SJSA1 (cell line): ENCODE data around the gene FAM149B1. TPM values are rescaled to one million over a fixed set of nuclear protein-coding genes. Genes with fewer than 3 reads are reported as not detected.
"Not testable (repeated sequence)": the region's sequence is repeated elsewhere in the genome, so short reads cannot be mapped to it uniquely, and the experiment has no call there.

Source experiments
- DNase-seq, 2 experiments: peaks; one replicate each; pipeline ENCODE4 v3.0.0-alpha.2; 2015 to 2020; ENCODE audit warnings: low spot score in 2 of 2, low read depth in 1 of 2
- H3K27ac ChIP-seq: fragments of 250-450 bp; sonication (Bioruptor Pico); 2 replicates; pipeline ENCODE4 v1.5.1; 2020; ENCODE audit warnings: mild to moderate bottlenecking, moderate library complexity
- H3K27me3 ChIP-seq: fragments of 250-450 bp; sonication (Bioruptor Pico); replicated peaks from 2 replicates; pipeline ENCODE4 v1.5.1; 2020; ENCODE audit warnings: mild to moderate bottlenecking, moderate library complexity
- H3K36me3 ChIP-seq: fragments of 250-450 bp; sonication (Bioruptor Pico); 2 replicates; pipeline ENCODE4 v1.5.1; 2020; ENCODE audit warnings: mild to moderate bottlenecking
- H3K4me1 ChIP-seq: fragments of 250-450 bp; sonication (Bioruptor Pico); replicated peaks from 2 replicates; pipeline ENCODE4 v1.6.1; 2021; ENCODE audit warnings: mild to moderate bottlenecking
- H3K4me3 ChIP-seq: fragments of 250-450 bp; sonication (Bioruptor Pico); 2 replicates; pipeline ENCODE4 v1.5.1; 2020; ENCODE audit warnings: mild to moderate bottlenecking
- H3K9me3 ChIP-seq: fragments of 250-450 bp; sonication (Bioruptor Pico); replicated peaks from 2 replicates; pipeline ENCODE4 v1.5.1; 2020; ENCODE audit warnings: mild to moderate bottlenecking
- total RNA-seq: library from RNA; depleted of rRNA; stranded (reverse); fragments of >200 nt; shearing (Covaris generic); gene quantifications from 2 replicates; pipeline ENCODE4 v1.2.3, GENCODE V29; 2014

FAM149B1 gene
- total RNA-seq, 1 experiment from 2014 or later: 15.4 TPM

DNA sequence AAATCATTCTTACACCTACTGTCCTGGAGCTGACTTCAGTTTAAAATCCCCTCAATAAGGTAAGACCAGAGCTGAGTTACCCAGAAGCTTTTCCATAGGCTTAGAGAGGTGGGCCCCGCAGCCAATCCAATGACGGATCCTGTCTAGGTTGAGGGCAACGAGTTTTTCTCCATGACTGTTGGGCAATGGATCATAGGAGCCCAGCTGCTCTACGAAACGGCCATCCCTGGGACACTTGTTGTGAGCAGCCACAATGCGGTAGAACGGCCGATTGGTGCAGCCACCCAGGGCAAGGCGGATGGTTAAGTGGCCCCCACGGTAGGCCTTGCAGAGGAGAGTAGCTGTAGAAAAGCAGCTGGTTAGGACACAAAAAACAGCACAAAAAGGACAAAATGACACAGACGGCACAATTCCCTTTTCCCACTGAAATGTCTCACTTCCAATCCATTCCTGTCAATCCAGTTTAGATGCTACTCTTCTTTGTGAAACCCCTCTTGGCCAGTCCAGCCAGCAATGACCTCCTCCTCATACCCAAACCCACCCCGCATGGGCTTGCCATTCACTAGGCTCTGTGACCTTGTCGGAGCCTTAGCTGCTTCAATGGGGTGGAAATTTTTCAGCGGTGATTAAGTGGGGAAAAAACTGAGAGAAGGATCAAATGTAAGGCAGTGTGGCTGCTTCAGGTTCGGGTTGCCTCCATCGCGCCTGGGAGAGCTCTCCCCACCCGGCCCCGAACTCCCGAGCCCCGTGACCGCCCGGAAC, 83.9 kb downstream of the FAM149B1 start:
- peaks cover 18% of the 10 kb centered on the region for H3K4me1 ChIP-seq
- H3K9me3 ChIP-seq: no peaks in the 10 kb centered on the region
- H3K4me3 ChIP-seq: peak overlapping the region; percentile 63
- H3K27me3 ChIP-seq: no peaks in the 10 kb centered on the region
- H3K27ac ChIP-seq: peak overlapping the region; percentile 76
- no peak for DNase-seq
- H3K36me3 ChIP-seq: peaks cover 44% of the 10 kb centered on the region

DNA sequence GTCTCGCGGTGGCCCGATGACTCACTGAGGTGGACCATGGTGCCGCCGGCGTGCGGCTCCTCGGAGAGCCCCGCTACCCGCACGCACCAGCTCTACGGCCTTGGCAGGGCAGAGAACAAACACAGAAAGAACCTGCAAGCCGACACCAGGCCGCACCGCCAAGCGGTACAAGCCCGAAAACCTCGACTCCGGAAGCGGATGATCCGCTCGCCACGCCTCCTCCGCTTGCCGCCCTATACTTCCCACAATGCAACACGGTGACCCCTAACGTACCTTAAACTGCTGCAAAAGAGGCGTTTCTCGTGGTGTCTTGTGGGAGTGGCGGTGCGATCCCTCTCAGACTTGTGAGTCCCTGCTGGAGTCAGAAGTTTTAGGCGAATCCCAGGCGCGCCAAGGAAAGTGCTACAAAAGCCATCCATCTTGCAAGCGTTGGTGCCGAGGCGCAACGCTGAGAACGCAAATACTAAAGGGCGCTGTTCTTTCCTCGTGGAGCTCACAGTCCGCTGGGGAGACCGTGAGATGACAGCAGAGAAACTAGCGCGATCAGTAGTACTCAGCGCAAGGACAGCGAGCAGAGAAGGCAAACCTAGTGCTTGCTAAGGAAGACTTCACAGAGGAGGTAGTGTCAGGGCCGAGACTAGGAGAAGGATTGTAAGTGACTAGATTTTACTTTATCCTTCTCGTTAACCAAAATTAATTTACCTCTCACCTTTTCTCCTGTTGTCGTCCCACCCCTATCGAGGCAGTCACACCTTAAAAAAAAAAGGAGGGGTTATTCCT, 84.7 kb downstream of the FAM149B1 start, which contains the start of gene MRPS16:
Gene MRPS16, minus strand, starts transcription at position 200 of the 780 bp plus-strand sequence. Its CDS starts 162 bp downstream, at position 38.
- no peaks in the 10 kb centered on the region for H3K27me3 ChIP-seq
- peaks cover 15% of the 10 kb centered on the region for H3K4me1 ChIP-seq
- H3K27ac ChIP-seq: peak within 1 kb of the TSS; percentile 76
- no peaks in the 10 kb centered on the region for H3K9me3 ChIP-seq
- peaks cover 39% of the 10 kb centered on the region for H3K36me3 ChIP-seq
- DNase-seq: peak; percentile 96
- H3K4me3 ChIP-seq: peak within 1 kb of the TSS; percentile 63

DNA sequence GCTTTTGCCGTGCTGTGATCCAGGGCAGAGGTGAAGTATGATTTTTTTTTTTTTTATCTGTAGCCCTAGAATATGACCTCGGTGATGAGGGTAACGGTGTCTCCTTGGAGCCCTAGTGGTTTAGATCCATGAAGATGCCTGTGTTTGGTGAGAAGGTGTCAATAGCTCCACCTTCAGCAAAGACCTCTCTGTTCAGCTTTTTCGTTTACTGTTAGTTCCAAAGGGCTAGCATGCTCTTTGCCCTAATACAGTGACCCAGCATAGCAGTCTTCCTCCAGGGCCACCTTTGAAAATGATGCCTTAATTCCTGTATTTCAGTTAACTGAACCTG, 85.3 kb downstream of the FAM149B1 start:
- Histone ChIP-seq H3K4me1 (peaks cover 10% of the 10 kb centered on the region), H3K9me3 (no peaks in the 10 kb centered on the region), H3K4me3 (peak overlapping the region; percentile 63), H3K27ac (no peak overlapping the region), H3K36me3 (peaks cover 33% of the 10 kb centered on the region), H3K27me3 (no peaks in the 10 kb centered on the region)
- DNase-seq: no peak

DNA sequence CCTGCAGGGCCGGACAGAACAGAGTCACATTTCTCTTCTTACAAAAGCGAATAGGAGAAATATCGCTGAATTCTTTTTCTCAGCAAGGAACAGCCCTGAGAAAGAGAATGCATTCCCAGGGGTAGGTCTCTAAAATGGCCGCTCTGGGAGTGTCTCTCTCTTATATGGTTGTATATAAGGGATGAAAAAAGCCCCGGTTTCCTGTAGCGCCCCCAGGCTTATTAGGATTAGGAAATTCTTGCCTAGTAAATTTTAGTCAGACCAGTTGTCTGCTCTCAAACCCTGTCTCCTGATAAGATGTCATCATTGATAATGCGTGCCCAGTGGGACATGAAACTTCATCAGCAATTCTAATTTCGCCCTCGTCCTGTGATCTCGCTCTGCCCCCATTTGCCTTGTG, 90.7 kb downstream of the FAM149B1 start:
- H3K36me3 ChIP-seq, H3K4me3 ChIP-seq, DNase-seq, H3K27ac ChIP-seq, H3K27me3 ChIP-seq, H3K9me3 ChIP-seq, H3K4me1 ChIP-seq: not testable (repeated sequence)

DNA sequence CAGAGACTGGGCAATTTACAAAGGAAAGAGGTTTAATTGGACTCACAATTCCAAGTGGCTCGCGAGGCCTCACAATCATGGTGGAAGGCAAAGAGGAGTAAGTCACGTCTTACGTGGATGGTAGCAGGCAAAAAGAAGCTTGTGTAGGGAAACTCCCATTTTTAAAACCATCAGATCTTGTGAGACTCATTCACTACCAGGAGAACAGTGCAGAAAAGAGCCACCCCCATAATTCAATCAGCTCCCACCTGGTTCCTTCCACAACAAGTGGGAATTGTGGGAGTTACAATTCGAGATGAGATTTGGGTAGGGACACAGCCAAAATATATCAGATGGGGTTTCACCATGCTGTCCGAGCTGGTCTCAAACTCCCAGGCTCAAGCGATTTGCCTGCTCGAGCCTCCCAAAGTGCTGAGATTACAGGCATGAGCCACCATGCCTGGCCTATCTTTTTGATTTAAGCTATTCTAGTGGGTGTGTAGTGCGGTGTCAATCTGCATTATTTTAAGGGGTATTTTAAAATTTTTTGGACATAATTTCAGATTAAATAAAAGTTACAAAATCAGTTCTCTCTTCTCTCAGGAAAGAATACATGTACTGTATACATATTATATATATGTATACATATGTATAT, 93.6 kb downstream of the FAM149B1 start:
- Histone ChIP-seq H3K4me3 (no peak overlapping the region), H3K36me3 (no peaks in the 10 kb centered on the region), H3K9me3 (peaks cover 6% of the 10 kb centered on the region; the same call in 1 of the 2 replicates), H3K4me1 (peaks cover 11% of the 10 kb centered on the region), H3K27me3 (no peaks in the 10 kb centered on the region), H3K27ac (peak overlapping the region; percentile 47)
- no peak for DNase-seq

DNA sequence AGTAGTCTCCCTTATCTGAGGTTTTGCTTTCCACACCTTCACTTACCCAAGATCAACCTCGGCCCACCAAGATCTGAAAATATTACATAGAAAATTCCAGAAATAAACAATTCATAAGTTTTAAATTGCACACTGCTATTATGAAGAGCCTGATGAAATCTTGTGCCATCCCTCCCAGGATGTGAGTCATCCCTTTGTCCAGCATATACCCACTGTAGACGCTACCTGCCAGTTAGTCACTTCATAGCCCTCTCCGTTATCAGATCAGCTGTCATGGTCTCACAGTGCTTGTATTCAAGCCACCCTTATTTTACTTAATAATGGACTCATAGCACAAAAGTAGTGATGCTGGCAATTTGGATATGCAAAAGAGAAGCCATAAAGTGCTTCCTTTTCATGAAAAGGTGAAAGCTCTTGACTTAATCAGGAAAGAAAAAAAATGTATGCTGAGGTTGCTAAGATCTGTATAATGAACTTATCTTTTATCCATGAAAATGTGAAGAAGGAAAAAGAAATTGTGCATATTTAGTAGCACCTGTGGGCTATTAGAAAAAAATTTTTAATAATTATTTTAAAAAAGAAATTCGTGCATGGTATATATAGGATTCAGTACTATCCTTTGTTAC, 94.3 kb downstream of the FAM149B1 start:
- Histone ChIP-seq H3K36me3 (no peaks in the 10 kb centered on the region), H3K9me3 (peaks cover 6% of the 10 kb centered on the region; the same call in 1 of the 2 replicates), H3K4me3 (no peak overlapping the region), H3K27me3 (no peaks in the 10 kb centered on the region), H3K27ac (peak overlapping the region; percentile 47; the same call in 1 of the 2 replicates), H3K4me1 (peaks cover 11% of the 10 kb centered on the region)
- peak; percentile 44 to 70 for DNase-seq

DNA sequence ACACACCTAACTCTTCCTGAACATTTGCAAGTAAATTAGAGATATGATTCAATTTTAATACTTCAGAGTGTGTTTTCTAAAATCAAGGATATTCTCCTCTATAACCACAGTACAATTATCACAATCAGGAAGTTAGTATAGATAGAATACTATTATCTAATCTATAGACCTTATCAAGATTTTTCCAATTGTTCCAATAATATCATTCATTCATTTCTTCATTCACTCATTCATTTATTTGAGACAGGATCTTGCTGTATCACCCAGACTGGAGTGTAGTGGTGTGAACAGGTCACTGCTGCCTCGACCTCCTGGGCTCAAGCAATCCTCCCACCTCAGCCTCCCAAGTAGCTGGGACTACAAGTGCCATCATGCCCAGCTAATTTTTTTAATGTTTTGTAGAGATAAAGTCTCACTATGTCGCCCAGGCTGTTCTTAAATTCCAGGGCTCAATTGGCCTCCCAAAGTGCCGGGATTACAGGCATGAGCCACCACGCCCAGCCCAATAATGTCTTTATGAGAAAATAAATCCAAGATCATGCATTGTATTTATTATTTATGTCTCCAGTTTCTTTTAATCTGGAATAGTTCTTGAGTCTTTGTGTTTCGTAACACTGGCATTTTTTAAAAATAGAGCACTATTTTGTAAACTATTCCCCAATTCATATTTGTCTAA, 95.1 kb downstream of the FAM149B1 start:
- Histone ChIP-seq H3K27ac (no peak overlapping the region), H3K4me3 (no peak overlapping the region), H3K4me1 (peaks cover 11% of the 10 kb centered on the region)

DNA sequence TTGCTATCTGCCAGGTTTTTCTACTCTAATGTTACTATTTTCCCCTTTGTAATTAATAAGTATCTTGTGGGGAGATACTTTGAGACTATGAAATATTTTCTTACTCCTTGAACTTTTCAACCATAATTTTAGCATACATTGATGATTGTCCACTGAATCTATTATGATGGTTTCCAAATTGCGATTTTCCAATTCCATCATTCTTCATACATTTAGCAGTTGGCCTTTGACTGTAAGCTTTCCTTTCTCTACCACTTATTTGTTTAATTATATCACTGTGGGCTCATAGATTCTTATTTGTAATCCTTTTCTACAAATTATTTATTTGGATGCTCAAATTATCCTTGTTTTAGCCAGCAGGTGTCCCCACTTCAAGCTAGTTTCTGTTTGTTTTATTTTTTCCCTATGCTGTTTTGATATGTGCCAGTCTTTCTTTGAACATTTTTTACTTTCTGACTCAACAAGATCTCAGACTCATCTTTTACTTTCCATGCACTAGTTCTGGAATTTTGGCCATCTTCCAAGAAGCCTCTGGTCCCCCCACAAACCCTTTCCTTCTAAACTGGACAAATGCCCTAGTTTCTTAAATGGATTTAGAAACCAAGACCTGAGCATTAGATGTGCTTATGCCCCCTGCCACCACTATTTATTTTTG, 95.9 kb downstream of the FAM149B1 start:
- Histone ChIP-seq H3K9me3 (peaks cover 6% of the 10 kb centered on the region; the same call in 1 of the 2 replicates), H3K36me3 (no peaks in the 10 kb centered on the region), H3K27me3 (no peaks in the 10 kb centered on the region), H3K4me3 (no peak overlapping the region), H3K27ac (no peak overlapping the region), H3K4me1 (peaks cover 11% of the 10 kb centered on the region)
- DNase-seq: peak in 1 of 2 experiments; percentile 44

More for the DNA sequence above, 95.1 kb downstream of the FAM149B1 start:
- Histone ChIP-seq H3K27me3 (no peaks in the 10 kb centered on the region), H3K36me3 (no peaks in the 10 kb centered on the region), H3K9me3 (peaks cover 6% of the 10 kb centered on the region; the same call in 1 of the 2 replicates)
- DNase-seq: no peak

DNA sequence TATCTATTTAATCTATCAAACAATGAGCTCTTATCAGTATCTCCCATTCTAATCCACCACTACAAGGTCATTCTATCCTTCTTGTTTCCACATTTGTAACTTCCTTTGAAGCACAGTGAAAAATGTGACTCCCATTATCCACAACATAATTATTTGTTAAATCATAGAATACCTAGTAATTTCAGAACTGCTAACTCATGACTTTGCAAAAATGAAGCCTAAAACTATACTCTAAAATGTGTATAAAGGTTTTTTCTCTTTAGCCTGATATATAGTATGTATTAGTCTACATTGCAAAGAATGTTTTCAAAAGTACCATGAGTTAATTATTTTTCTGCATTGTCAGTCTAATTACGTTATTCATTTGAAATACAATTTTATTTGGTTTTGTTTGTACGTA, 96.5 kb downstream of the FAM149B1 start:
- H3K4me3 ChIP-seq: no peak overlapping the region
- H3K27ac ChIP-seq: no peak overlapping the region
- peaks cover 11% of the 10 kb centered on the region for H3K4me1 ChIP-seq
- no peaks in the 10 kb centered on the region for H3K27me3 ChIP-seq
- H3K36me3 ChIP-seq: no peaks in the 10 kb centered on the region
- H3K9me3 ChIP-seq: peaks cover 2% of the 10 kb centered on the region; the same call in 1 of the 2 replicates
- no peak for DNase-seq

DNA sequence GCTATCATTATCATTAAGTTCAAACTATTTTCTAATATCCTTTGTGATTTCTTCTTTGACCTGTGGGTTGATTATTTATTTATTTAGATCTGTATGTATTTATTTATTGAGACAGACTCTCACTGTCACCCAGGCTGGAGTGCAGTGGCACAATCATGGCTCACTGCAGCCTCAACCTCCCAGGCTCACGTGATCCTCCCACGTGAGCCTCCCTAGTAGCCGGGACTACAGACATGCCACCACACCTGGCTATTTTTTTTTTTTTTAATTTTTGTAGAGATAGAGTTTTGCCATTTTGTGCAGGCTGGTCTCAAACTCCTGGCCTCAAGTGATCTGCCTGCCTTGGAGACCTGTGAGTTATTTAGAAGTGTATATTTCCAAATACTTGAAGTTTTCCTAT, 113.2 kb downstream of the FAM149B1 start:
- H3K4me1 ChIP-seq: peaks cover 4% of the 10 kb centered on the region
- no peak overlapping the region for H3K27ac ChIP-seq
- DNase-seq: no peak
- no peak overlapping the region for H3K4me3 ChIP-seq
- H3K9me3 ChIP-seq: no peaks in the 10 kb centered on the region
- no peaks in the 10 kb centered on the region for H3K36me3 ChIP-seq
- no peaks in the 10 kb centered on the region for H3K27me3 ChIP-seq

DNA sequence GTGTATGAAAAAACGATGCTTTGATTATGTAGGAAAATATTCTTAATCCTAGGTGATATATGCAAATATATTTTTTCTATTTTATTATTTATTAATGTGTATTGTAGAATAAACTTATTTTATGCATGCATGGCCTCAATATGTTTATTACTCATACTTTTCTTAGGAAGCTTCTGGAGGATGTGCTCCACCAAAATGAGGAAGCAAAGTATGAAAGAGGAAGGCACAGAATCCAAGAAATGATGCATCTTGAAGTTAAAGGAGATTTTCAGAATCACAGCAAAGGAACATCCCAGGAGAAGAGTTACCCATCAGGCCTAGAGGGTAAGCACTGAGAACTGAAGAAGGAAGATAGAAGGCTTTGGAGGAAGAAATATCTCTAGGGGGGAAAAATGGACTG, 119.5 kb downstream of the FAM149B1 start:
- DNase-seq: no peak
- no peaks in the 10 kb centered on the region for H3K9me3 ChIP-seq
- no peak overlapping the region for H3K4me3 ChIP-seq
- H3K4me1 ChIP-seq: no peaks in the 10 kb centered on the region
- H3K36me3 ChIP-seq: no peaks in the 10 kb centered on the region
- no peak overlapping the region for H3K27ac ChIP-seq
- H3K27me3 ChIP-seq: no peaks in the 10 kb centered on the region

DNA sequence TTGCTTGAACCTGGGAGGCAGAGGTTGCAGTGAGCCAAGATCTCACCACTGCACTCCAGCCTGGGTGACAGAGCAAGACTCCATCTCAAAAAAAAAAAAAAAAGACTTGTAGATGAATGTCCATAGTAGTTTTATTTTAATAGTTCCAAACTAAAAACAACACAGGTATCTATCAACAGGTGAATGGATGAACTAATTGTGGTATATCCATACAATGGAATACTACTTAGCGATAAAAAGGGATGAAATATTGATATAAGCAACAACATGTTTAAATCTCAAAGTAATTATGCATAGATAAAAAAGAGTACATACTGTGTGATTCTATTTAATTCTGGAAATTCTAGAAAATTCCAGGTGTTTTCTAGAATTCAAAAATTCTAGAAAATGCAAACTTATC, 122.0 kb downstream of the FAM149B1 start:
- H3K27me3 ChIP-seq: no peaks in the 10 kb centered on the region
- no peak for DNase-seq
- no peaks in the 10 kb centered on the region for H3K36me3 ChIP-seq
- no peaks in the 10 kb centered on the region for H3K4me1 ChIP-seq
- H3K27ac ChIP-seq: no peak overlapping the region
- no peaks in the 10 kb centered on the region for H3K9me3 ChIP-seq
- H3K4me3 ChIP-seq: no peak overlapping the region

DNA sequence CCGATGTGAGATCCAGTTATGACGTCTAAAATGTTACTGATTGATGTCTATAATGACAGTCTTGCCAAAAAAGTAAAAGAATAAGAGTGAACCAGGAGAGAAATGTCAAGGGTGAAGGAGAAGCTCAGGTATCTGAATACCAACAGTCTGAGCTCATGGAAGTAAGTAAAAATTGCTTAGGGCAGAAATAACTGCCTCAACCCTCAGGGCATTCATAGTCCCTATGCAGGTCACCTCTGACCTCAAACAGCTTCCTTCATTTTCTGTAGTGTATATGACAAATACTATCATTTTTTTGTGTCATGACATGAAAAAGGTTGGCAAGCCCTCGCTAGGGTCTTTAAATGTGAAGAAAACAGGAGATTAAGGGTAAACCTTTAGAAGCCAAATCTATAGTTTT, 125.5 kb downstream of the FAM149B1 start:
- no peak for DNase-seq
- H3K9me3 ChIP-seq: no peaks in the 10 kb centered on the region
- no peaks in the 10 kb centered on the region for H3K4me1 ChIP-seq
- no peak overlapping the region for H3K4me3 ChIP-seq
- no peaks in the 10 kb centered on the region for H3K36me3 ChIP-seq
- no peak overlapping the region for H3K27ac ChIP-seq
- H3K27me3 ChIP-seq: no peaks in the 10 kb centered on the region; the same call in 1 of the 2 replicates
